Muscle layer of colon (tissue), 2 donors: ENCODE results near the gene CHRDL1.

Experiments
- H3K27ac ChIP-seq: one replicate; pipeline ENCODE4 v1.7.0; 2013; ENCODE audit warnings: low read depth, mild to moderate bottlenecking, low read length, moderate library complexity
- H3K27me3 ChIP-seq, 2 donors: one replicate each; pipeline ENCODE4 v1.7.0; 2013; ENCODE audit warnings: low read length in 2 of 2, mild to moderate bottlenecking in 2 of 2; ENCODE audit not compliant: insufficient read depth in 2 of 2, control insufficient read depth in 1 of 2
- H3K36me3 ChIP-seq: one replicate; pipeline ENCODE4 v1.7.0; 2013; ENCODE audit warnings: mild to moderate bottlenecking, low read length; ENCODE audit not compliant: insufficient read depth
- H3K4me1 ChIP-seq: one replicate; pipeline ENCODE4 v1.7.0; 2013; ENCODE audit warnings: mild to moderate bottlenecking, low read length; ENCODE audit not compliant: insufficient read depth
- H3K4me3 ChIP-seq, 2 donors: one replicate each; pipeline ENCODE4 v1.7.0; 2013; ENCODE audit warnings: low read length in 2 of 2, low read depth in 1 of 2, mild to moderate bottlenecking in 1 of 2, moderate library complexity in 1 of 2
- H3K9ac ChIP-seq: one replicate; pipeline ENCODE4 v1.7.0; 2013; ENCODE audit warnings: low read length
- H3K9me3 ChIP-seq: one replicate; pipeline ENCODE4 v1.7.0; 2013; ENCODE audit warnings: mild to moderate bottlenecking, low read length
- donor health status: abdominal sarcoma.
- donor health status: Adenocarcinoma of cecum.

CHRDL1 gene

DNA sequence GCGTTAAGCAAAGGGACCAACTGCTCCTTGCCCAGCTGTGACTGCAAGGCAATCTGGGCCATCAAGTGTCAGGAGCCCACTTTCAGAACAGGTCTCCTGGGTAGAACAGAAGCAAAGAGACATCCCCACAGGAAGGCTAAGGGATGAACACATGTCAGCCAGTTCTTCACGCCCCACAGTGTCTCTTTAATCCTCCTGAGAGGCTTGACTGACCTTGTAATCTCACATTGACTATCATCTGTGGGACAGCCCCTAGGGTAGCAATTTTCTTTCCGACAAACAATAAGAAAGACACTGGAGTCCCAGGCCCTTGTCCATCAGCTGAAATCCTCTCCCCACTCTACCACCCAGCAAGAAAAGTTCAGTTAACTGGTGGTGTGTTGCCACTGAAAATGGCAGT, 1.0 kb downstream of the CHRDL1 start:
- Histone ChIP-seq H3K27ac (no peak overlapping the region), H3K4me3 (peak overlapping the region in 1 of 2 donors; percentile 51), H3K36me3 (no peaks in the 10 kb centered on the region), H3K27me3 (no peaks in the 10 kb centered on the region), H3K9me3 (no peaks in the 10 kb centered on the region), H3K9ac (no peak overlapping the region), H3K4me1 (no peaks in the 10 kb centered on the region)

DNA sequence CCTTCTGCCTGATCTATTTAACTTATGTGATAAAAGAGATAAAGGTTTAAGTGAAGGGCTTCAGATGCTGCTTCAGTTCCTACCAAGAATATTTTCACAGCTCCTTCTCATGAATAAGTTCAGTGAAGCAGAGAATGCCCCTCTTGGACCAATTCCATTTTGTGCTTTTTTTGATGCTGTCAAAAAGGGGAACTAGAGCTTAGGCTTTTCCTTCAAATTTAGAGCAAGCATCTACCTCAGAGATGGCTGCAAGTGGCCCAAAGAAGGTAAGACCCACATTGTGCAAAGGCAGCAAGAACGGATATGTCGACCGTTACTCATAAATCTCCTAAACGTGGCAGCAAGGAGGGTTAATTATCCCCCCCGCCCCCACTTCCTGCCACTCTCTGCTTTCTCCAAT, 4.5 kb downstream of the CHRDL1 start:
- Histone ChIP-seq H3K4me1 (no peaks in the 10 kb centered on the region), H3K9ac (no peak overlapping the region), H3K36me3 (no peaks in the 10 kb centered on the region), H3K9me3 (no peaks in the 10 kb centered on the region), H3K27ac (no peak overlapping the region), H3K27me3 (no peaks in the 10 kb centered on the region), H3K4me3 (no peak overlapping the region)

DNA sequence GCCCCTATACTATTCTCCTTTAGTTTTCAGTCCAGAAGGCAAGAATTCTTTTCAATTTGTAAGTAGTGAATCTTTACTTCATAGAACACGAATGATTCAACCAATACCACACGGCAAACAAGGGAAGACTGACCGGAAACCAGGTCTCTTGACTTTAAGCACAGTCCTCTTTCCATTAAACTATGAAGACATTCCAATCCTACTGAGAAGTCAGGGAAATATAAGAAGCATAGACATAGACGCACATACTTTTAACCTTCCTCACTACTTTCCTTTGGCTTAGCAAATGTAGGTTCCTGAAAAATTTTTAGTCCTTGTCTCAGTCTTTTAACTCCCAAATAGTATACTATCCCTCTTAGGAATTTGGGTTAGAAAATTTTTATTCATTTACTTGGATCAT, 9.1 kb downstream of the CHRDL1 start:
- Histone ChIP-seq H3K9me3 (no peaks in the 10 kb centered on the region), H3K27me3 (no peaks in the 10 kb centered on the region), H3K4me1 (no peaks in the 10 kb centered on the region), H3K4me3 (no peak overlapping the region), H3K27ac (no peak overlapping the region), H3K9ac (no peak overlapping the region), H3K36me3 (no peaks in the 10 kb centered on the region)

DNA sequence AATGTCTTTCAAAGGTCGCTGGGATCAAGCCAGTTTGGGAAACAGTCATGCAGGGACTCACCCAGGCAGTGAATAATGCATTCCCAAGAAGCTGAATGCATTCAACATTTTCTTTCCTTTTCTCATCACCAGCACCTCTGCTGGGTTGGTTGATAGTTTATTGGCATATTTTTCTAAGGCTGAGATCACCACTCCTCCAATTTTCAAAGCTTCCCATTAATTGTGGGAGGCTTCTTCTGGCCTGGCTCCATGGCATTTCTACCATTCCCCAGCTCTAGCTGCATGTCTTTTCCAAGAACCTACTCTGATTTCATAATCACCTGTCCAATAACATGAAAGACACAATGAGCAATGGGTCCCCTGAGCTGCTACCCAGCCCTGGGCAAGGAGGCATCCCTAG, 35.8 kb downstream of the CHRDL1 start:
- Histone ChIP-seq H3K27me3 (no peaks in the 10 kb centered on the region), H3K36me3 (no peaks in the 10 kb centered on the region), H3K4me3 (no peak overlapping the region), H3K4me1 (no peaks in the 10 kb centered on the region), H3K9ac (no peak overlapping the region), H3K9me3 (peaks cover 5% of the 10 kb centered on the region), H3K27ac (no peak overlapping the region)

DNA sequence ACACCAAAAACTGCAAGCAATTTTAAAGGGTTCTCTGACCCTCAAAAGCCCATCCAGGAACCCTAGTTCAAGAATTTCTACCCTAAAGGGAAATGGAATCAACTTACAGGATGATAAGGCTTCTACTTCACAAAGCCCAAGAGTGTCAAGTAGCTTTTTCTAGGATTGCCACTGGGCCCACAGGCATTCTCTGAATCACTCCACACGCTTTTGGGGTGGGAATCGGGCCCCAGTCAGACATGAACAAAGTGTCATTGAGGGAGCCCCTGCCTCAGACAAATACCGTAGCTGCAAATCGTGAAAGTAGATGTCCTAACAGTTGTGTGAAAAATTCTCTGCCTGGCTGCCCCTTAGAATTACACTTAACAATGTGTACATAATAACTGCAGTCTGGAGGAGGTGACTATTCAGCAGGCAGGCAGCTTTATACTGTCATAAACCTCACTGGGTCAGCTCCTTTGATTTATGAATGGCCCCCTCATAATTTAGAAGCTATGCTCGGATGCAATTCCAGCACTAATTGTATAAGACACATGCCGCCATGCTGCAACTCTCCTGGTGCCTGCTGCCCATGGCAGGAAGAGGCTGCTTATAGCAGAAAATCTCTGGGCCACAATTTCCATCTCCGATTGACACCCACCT, 36.7 kb downstream of the CHRDL1 start:
- Histone ChIP-seq H3K27me3 (no peaks in the 10 kb centered on the region), H3K9ac (no peak overlapping the region), H3K4me1 (no peaks in the 10 kb centered on the region), H3K4me3 (no peak overlapping the region), H3K9me3 (peaks cover 5% of the 10 kb centered on the region), H3K36me3 (no peaks in the 10 kb centered on the region), H3K27ac (no peak overlapping the region)

DNA sequence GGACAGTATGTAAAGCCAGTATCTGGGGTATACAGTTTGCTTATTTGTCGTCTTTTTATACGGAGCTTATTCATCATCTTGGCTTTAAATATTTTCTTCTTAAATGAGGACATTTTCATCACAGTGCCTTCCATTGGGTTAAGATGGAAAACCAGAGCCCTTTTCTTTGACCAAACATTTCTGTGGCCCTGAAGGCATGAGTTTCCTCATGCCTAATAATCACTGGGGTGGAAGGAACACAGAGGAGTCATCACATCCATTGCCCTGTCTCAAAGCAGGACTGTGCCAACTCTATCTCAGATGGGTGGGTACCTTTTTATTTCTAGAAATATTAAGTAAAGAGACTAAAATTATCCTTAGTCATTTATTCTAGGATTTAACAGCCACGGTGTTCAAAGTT, 40.0 kb downstream of the CHRDL1 start:
- Histone ChIP-seq H3K9me3 (peaks cover 5% of the 10 kb centered on the region), H3K27ac (no peak overlapping the region), H3K27me3 (no peaks in the 10 kb centered on the region), H3K9ac (no peak overlapping the region), H3K4me1 (no peaks in the 10 kb centered on the region), H3K36me3 (no peaks in the 10 kb centered on the region), H3K4me3 (no peak overlapping the region)

DNA sequence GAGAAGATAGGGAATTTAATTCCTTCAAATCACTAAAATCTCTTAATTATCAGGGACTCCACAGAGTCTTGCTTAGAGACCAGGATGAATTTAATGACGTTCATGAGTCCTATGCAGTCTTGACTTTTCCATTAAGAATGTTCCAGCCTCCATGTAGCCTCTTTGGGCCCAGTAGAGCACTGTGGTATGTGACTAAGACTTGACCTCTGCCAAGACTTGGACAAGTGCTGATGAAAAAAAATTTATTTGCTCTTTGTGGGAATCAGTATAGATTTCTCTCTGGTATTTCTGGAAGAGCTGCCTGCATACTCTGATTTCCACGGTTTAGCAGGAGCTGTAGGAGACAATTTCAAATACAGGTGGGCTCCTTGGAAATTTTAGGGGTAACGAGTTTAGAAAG, 40.6 kb downstream of the CHRDL1 start:
- H3K27ac ChIP-seq = no peak overlapping the region
- H3K4me1 ChIP-seq = no peaks in the 10 kb centered on the region
- H3K27me3 ChIP-seq = no peaks in the 10 kb centered on the region
- H3K36me3 ChIP-seq = no peaks in the 10 kb centered on the region
- H3K9me3 ChIP-seq = peaks cover 5% of the 10 kb centered on the region
- H3K9ac ChIP-seq = no peak overlapping the region
- H3K4me3 ChIP-seq = no peak overlapping the region

DNA sequence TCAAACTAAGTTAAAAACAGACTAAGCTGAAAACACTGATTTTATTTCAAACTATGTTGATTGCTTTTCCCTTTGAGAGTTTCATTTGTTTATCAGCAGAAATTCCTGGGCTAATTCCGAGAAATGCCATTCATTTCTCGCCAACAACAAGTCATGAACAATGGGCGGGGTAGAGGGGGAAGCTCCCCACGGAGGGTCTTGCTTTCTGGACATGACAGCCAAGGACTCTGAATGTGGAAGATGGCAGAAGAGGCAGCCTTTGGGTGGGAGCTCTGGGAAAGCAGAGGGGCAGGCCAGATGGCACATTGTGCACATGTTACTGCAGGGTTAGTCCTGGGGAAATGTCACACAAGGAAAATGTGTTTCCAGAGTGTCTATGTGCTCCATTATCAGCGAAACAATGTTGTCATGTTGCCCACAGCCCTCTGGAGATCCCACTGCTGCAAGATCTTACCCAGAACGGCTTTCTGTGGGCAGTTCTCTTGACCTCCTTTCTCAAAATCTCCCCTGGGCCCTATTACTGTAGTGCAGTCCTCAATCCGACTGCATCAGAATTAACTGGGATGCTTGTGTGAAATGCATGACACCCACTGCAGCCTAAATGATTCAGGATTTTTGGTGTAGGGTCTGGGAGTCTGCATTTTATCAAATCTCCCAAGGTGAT, 45.0 kb downstream of the CHRDL1 start:
- Histone ChIP-seq H3K36me3 (no peaks in the 10 kb centered on the region), H3K27ac (no peak overlapping the region), H3K27me3 (no peaks in the 10 kb centered on the region), H3K9me3 (no peaks in the 10 kb centered on the region), H3K9ac (no peak overlapping the region), H3K4me1 (no peaks in the 10 kb centered on the region), H3K4me3 (no peak overlapping the region)

DNA sequence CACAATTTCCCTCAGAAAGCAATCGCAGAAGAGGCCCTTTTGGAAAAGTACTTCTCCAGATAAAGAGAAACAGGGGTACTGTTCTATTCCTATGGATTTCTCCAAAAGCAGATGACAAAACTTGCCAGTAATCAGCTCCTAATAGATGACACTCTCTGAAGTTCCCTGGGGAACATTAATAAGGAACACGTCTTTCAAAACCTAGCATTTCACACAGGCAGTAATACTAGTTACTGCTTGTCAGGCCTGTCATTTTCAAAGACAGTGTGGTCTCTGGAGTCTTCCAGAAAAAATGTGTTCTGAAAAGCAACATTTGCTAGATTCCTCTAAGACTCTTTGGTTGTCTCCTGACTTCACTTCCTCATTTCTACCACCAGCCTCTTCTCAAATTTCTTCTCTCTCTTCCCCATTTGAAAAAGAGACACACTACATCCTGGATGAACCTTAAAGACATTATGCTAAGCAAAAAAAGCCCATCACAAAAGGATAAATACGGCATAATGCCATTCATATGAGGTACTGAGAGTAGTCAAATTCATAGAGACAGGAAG, 47.3 kb downstream of the CHRDL1 start:
- H3K4me1 ChIP-seq = peaks cover 15% of the 10 kb centered on the region
- H3K4me3 ChIP-seq = no peak overlapping the region
- no peaks in the 10 kb centered on the region for H3K9me3 ChIP-seq
- H3K27me3 ChIP-seq = no peaks in the 10 kb centered on the region
- H3K36me3 ChIP-seq = no peaks in the 10 kb centered on the region
- no peak overlapping the region for H3K27ac ChIP-seq
- no peak overlapping the region for H3K9ac ChIP-seq

DNA sequence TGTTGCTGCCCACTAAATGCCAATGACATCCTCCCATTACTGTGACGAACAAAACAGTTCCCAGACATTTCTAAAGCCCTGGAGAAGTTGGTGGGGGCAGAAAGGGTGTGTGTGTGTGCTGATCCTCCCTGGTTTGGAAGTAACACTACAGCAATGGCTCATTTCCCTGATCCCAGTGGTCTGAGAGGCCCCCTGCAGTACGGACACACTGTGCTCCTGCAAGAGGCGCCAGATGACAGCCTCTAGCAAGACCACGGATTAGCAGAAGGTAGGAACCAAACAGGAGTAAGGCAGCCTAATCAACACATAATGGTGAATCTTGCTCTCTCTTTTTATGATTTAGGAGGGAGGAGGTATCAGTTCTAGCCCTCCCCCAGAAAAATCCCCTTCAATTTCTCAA, 49.6 kb downstream of the CHRDL1 start:
- Histone ChIP-seq H3K4me3 (no peak overlapping the region), H3K27ac (no peak overlapping the region), H3K9me3 (no peaks in the 10 kb centered on the region), H3K27me3 (no peaks in the 10 kb centered on the region), H3K36me3 (no peaks in the 10 kb centered on the region), H3K4me1 (peaks cover 19% of the 10 kb centered on the region), H3K9ac (no peak overlapping the region)

DNA sequence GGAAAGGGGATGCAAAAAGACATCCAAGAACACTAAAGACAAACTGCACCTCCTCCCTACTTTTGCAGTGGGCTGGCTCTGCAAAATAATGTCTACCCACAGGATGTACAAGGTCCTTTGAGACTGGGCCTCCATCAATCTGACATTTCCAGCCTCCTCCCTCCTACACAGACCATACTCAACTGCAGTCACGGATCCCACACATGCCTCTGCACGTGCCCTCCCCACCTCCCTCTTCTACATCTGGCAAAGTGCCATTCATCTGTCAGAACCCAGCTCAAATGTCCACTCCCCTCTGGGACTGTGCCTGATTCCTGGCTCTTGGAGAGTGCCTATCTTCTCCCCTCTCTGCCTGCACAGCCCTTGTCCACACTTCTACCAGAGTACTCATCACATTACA, 50.3 kb downstream of the CHRDL1 start:
- no peak overlapping the region for H3K27ac ChIP-seq
- no peaks in the 10 kb centered on the region for H3K36me3 ChIP-seq
- H3K9me3 ChIP-seq = no peaks in the 10 kb centered on the region
- peaks cover 19% of the 10 kb centered on the region for H3K4me1 ChIP-seq
- H3K9ac ChIP-seq = no peak overlapping the region
- H3K27me3 ChIP-seq = no peaks in the 10 kb centered on the region
- no peak overlapping the region for H3K4me3 ChIP-seq
